RWPE1 (cell line): ENCODE measurements around the gene VWA8.

Experiments used
- CTCF ChIA-PET: fragments of 350-600 bp; sonication (Branson Sonifier 250); formaldehyde crosslinking; extraction: SDS; loops from one replicate; lab custom pipeline; 2021; lab: Yijun Ruan, JAX
- POLR2A ChIA-PET: fragments of 400-600 bp; formaldehyde crosslinking; extraction: SDS; loops from one replicate; lab custom pipeline; 2020; ENCODE audit warnings: antibody characterized with exemption; ENCODE audit not compliant: low non-redundant PET; lab: Yijun Ruan, JAX
- DNase-seq: peaks from one replicate; pipeline ENCODE4 v3.0.0; 2012; ENCODE audit warnings: low spot score
- H3K27ac ChIP-seq: fragments of 450-650 bp; 2 replicates; pipeline ENCODE4 v1.5.1; 2017
- TF ChIP-seq, protein P1 (sequence below): fragments of 450-650 bp; conservative IDR thresholded peaks from 2 replicates; pipeline ENCODE4 v1.5.1; 2017; ENCODE audit warnings: low read depth, mild to moderate bottlenecking

The VWA8 gene

DNA sequence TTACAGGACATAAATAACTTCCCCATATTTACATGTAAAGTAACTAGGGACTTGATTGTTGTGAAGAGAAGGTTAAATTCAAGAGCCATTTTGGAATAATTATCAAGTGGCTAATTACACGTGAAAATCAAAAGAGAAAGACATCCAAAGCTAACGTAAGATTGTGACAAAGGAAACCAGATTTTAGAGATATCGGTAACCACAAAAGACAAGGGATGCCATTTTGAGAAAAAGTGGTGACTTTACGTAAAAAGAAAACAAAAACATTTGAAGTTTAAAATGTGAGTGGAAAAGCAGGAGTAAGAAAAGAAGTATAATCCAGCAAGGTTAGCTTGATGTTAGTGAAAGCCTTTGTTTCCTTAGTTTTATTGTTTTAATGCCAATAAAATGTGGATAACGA lies 10.9 kb upstream of the VWA8 start:
- no peak overlapping the region for H3K27ac ChIP-seq
- ChIA-PET CTCF (no interaction called here), POLR2A (no interaction called here)
- no peak for DNase-seq
- TF ChIP-seq, protein P1, sequence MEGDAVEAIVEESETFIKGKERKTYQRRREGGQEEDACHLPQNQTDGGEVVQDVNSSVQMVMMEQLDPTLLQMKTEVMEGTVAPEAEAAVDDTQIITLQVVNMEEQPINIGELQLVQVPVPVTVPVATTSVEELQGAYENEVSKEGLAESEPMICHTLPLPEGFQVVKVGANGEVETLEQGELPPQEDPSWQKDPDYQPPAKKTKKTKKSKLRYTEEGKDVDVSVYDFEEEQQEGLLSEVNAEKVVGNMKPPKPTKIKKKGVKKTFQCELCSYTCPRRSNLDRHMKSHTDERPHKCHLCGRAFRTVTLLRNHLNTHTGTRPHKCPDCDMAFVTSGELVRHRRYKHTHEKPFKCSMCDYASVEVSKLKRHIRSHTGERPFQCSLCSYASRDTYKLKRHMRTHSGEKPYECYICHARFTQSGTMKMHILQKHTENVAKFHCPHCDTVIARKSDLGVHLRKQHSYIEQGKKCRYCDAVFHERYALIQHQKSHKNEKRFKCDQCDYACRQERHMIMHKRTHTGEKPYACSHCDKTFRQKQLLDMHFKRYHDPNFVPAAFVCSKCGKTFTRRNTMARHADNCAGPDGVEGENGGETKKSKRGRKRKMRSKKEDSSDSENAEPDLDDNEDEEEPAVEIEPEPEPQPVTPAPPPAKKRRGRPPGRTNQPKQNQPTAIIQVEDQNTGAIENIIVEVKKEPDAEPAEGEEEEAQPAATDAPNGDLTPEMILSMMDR: no peak

DNA sequence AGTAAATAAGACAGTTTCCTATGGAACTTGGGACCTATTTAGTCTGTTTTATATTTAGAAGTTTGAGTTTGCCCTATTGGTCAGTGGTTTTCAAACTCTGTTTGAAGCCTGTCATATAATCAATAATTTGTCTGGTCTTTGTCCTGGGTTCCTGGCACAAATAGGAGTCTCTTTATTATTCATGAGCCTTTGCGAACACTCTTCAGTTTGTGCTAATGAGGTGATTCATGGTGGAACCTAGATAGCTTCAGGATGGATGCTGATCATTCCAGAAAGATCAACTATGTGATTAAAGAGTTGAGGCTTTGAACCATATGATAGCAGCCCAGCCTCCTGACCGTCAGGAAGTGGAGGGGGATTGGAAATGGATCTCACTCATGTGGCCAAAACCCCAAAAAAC lies 10.0 kb upstream of the VWA8 start:
- CTCF ChIA-PET: interaction anchor here (0.6 kb wide), 1 partner anchor 295 kb away, joined by 3 read pairs; no protein-coding TSS in a partner anchor

DNA sequence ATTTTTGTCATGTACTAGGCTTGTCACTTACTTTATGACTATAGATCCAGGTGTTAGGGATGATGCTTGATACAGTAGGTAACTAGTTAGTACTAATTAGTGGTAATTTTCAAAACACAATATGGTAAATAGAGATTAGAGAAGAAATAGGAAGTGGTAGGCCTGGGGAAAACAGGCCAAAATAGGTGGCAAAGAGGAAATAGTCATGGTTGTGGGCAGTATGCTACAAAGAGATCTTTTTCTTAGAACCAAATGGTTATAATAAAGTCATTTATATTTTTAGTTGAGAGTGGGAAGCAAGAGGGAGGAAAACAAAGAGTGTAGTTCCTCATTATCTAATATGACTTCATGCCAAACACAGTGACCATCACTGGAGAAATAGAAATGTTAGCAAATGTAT lies 9.1 kb upstream of the VWA8 start:
- POLR2A ChIA-PET: no interaction called here
- DNase-seq: no peak
- CTCF ChIA-PET: no interaction called here
- no peak overlapping the region for H3K27ac ChIP-seq
- TF ChIP-seq, protein P1: no peak

More for the DNA sequence above, 10.0 kb upstream of the VWA8 start:
- POLR2A ChIA-PET: no interaction called here
- TF ChIP-seq, protein P1: no peak
- no peak overlapping the region for H3K27ac ChIP-seq
- DNase-seq: no peak

DNA sequence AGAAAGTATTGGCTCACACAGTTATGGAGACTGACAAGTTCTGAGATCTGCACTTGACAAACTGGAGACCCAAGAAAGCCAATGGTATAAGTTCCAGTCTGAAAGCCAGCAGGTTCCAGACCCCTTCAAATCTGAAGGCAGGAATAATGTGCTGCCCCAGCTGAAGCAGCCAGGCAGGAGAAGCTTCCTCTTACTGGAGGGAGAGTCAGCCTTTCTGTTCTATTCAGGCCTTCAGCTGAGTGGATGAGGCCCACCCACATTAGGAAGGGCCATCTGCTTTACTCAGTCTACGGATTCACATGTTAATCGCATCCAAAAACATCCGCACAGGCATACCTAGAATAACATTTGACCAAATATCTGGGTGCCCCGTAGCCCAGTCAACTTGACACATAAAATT lies 8.2 kb upstream of the VWA8 start:
- no peak overlapping the region for H3K27ac ChIP-seq
- TF ChIP-seq, protein P1: no peak
- CTCF ChIA-PET: no interaction called here
- POLR2A ChIA-PET: no interaction called here
- no peak for DNase-seq

DNA sequence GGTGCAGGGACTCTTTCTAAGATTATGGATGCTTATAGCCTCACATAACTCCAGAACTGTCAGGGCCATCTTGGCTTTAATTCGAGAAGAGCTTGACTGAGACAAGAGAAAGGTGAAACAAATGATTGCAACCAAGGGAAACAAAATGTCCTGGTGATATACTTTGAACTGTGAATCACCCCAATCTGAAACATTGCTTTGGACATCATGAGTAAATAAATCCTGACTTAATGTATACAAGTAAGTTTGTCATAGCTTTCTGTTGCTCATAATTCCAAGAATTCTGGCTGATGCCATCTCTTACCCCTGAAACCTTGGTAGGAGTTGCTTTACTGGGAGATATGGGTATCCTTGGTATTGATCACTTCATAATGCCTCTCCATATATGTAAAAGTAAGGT lies 5.8 kb upstream of the VWA8 start:
- DNase-seq: no peak
- POLR2A ChIA-PET: no interaction called here
- CTCF ChIA-PET: no interaction called here
- TF ChIP-seq, protein P1: no peak
- no peak overlapping the region for H3K27ac ChIP-seq

DNA sequence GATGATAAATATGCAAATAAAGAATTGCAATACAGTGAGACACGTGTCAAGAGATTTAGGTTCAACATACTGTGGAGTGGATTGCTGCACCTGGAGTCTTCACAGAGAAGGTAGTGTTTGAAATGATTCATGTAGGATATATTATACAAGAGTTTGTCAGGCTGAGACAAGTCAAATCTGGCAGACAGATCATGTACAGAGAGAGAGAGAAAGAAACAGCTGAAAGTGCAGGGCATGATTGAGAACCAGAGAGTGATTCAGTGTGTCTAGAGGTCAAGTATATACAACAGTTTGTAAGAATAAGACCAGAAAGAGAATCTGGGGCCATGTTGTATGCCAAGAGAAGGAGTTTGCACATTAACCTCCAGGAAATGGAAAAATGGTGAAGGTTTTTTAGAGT lies 2.1 kb upstream of the VWA8 start:
- peak; percentile 65 for DNase-seq

More for the DNA sequence above, 2.1 kb upstream of the VWA8 start:
- TF ChIP-seq, protein P1: no peak
- ChIA-PET POLR2A (no interaction called here), CTCF (interaction anchor here (0.6 to 1.2 kb wide), 2 partner anchors 17 to 79 kb away, joined by 3 to 4 read pairs; no protein-coding TSS in a partner anchor)
- peak overlapping the region; percentile 69 for H3K27ac ChIP-seq
